ENCODE data around the gene BEND7. TPM values are rescaled to one million over a fixed set of nuclear protein-coding genes. Genes with fewer than 3 reads are reported as not detected.
"Not testable (repeated sequence)": the region's sequence is repeated elsewhere in the genome, so short reads cannot be mapped to it uniquely, and the experiment has no call there.

BEND7 gene
- total RNA-seq, 4 donors from 2014 or later: 14.7 to 27.4 (median 20.1) TPM

- peaks cover 0 to 16% (median 12%) of the 10 kb centered on the region in 4 donors for H3K9me3 ChIP-seq
- peaks cover 0 to 6% (median 0%) of the 10 kb centered on the region in 4 donors for H3K27me3 ChIP-seq
- DNase-seq (ENCODE audit: extremely low spot score): no peak
- WGBS: 88% methylated on average over 3 of the region's 3 CpGs
- TF ChIP-seq POLR2AphosphoS5 (IDR thresholded peaks at IDR 0.05) (no peak), CTCF (IDR thresholded peaks at IDR 0.05) (no peak), POLR2A (IDR thresholded peaks at IDR 0.05; ENCODE audit: low read depth) (no peak), EP300 (IDR thresholded peaks at IDR 0.05) (no peak)
- H3K4me1 ChIP-seq: no peaks in the 10 kb centered on the region
- H3K4me3 ChIP-seq: no peak overlapping the region
- intact Hi-C loops (cut with DNase I): no loop called here
- no peaks in the 10 kb centered on the region for H3K36me3 ChIP-seq
- H3K27ac ChIP-seq (replicated peaks in 1 of 4): no peak overlapping the region
Observed at GRCh38 chr10:13412894-13413293, 115.9 kb downstream of the BEND7 start.

- H3K27ac ChIP-seq (replicated peaks in 1 of 4): no peak overlapping the region
- peaks cover 0 to 8% (median 3%) of the 10 kb centered on the region in 4 donors for H3K9me3 ChIP-seq
- WGBS: 63% methylated on average over 5 of the region's 5 CpGs
- H3K27me3 ChIP-seq: peaks cover 0 to 2% (median 0%) of the 10 kb centered on the region in 4 donors
- no peak for TF ChIP-seq POLR2A (IDR thresholded peaks at IDR 0.05; ENCODE audit: low read depth)
- TF ChIP-seq POLR2AphosphoS5 (IDR thresholded peaks at IDR 0.05): no peak
- TF ChIP-seq EP300 (IDR thresholded peaks at IDR 0.05): no peak
- TF ChIP-seq CTCF (IDR thresholded peaks at IDR 0.05): no peak
- no peaks in the 10 kb centered on the region for H3K4me1 ChIP-seq
- intact Hi-C loops (cut with DNase I): no loop called here
- no peak overlapping the region for H3K4me3 ChIP-seq
- H3K36me3 ChIP-seq: no peaks in the 10 kb centered on the region
- DNase-seq (ENCODE audit: extremely low spot score): no peak
Observed at GRCh38 chr10:13404791-13405190, 124.0 kb downstream of the BEND7 start.

GRCh38 chr10:13404305-13404759 is 124.5 kb downstream of the BEND7 start:
- no peaks in the 10 kb centered on the region for H3K36me3 ChIP-seq
- H3K9me3 ChIP-seq: peaks cover 0 to 8% (median 3%) of the 10 kb centered on the region in 4 donors
- no peak overlapping the region for H3K4me3 ChIP-seq
- DNase-seq (ENCODE audit: extremely low spot score): no peak
- 83% methylated on average over 3 of the region's 3 CpGs for WGBS
- intact Hi-C loops (cut with DNase I): no loop called here
- no peak overlapping the region for H3K27ac ChIP-seq (replicated peaks in 1 of 4)
- H3K27me3 ChIP-seq: no peaks in the 10 kb centered on the region
- TF ChIP-seq CTCF (IDR thresholded peaks at IDR 0.05) (no peak), POLR2A (IDR thresholded peaks at IDR 0.05; ENCODE audit: low read depth) (no peak), POLR2AphosphoS5 (IDR thresholded peaks at IDR 0.05) (no peak), EP300 (IDR thresholded peaks at IDR 0.05) (no peak)
- no peaks in the 10 kb centered on the region for H3K4me1 ChIP-seq

- H3K4me1 ChIP-seq; DNase-seq (ENCODE audit: extremely low spot score); H3K27ac ChIP-seq (replicated peaks in 1 of 4); H3K27me3 ChIP-seq; H3K4me3 ChIP-seq; H3K36me3 ChIP-seq; intact Hi-C loops (cut with DNase I); H3K9me3 ChIP-seq: not testable (repeated sequence)
- WGBS: 94% methylated on average over 7 of the region's 7 CpGs
Observed at GRCh38 chr10:13403426-13403825, 125.4 kb downstream of the BEND7 start.

- WGBS: 65% methylated on average over 8 of the region's 8 CpGs
- Histone ChIP-seq H3K4me1 (no peaks in the 10 kb centered on the region), H3K36me3 (no peaks in the 10 kb centered on the region), H3K27ac (replicated peaks in 1 of 4) (no peak overlapping the region), H3K27me3 (no peaks in the 10 kb centered on the region), H3K4me3 (no peak overlapping the region), H3K9me3 (peaks cover 0 to 8% (median 3%) of the 10 kb centered on the region in 4 donors)
- DNase-seq (ENCODE audit: extremely low spot score): no peak
- intact Hi-C loops (cut with DNase I): no loop called here
- no peak for TF ChIP-seq POLR2A (IDR thresholded peaks at IDR 0.05; ENCODE audit: low read depth)
- no peak for TF ChIP-seq CTCF (IDR thresholded peaks at IDR 0.05)
- TF ChIP-seq EP300 (IDR thresholded peaks at IDR 0.05): no peak
- TF ChIP-seq POLR2AphosphoS5 (IDR thresholded peaks at IDR 0.05): no peak
Observed at GRCh38 chr10:13402021-13402420, 126.8 kb downstream of the BEND7 start.
